ENCODE results near the gene ZDHHC8.

ZDHHC8 gene, protein sequence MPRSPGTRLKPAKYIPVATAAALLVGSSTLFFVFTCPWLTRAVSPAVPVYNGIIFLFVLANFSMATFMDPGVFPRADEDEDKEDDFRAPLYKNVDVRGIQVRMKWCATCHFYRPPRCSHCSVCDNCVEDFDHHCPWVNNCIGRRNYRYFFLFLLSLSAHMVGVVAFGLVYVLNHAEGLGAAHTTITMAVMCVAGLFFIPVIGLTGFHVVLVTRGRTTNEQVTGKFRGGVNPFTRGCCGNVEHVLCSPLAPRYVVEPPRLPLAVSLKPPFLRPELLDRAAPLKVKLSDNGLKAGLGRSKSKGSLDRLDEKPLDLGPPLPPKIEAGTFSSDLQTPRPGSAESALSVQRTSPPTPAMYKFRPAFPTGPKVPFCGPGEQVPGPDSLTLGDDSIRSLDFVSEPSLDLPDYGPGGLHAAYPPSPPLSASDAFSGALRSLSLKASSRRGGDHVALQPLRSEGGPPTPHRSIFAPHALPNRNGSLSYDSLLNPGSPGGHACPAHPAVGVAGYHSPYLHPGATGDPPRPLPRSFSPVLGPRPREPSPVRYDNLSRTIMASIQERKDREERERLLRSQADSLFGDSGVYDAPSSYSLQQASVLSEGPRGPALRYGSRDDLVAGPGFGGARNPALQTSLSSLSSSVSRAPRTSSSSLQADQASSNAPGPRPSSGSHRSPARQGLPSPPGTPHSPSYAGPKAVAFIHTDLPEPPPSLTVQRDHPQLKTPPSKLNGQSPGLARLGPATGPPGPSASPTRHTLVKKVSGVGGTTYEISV

DNA sequence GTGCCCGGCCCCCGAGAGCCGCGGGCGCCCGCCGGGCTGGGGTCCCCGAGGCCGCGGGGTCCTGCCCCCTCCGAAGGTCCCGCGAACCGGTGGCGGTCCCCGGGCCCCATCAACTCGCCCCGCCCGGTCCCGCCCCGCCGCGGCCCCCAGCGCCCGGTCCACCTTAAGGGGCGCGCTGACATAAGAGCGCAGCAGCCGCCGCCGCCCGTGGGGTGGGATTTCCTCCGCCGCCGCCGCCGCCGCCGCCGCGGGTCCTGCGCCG lies at the start of gene ZDHHC8:
Gene ZDHHC8 (plus strand): TSS at position 208 of the 262 bp plus-strand sequence. CDS start 144 bp downstream, outside the sequence.
- in situ Hi-C loops (cut with MboI; ENCODE audit: low sequenced_read_pairs) = no loop called here

DNA sequence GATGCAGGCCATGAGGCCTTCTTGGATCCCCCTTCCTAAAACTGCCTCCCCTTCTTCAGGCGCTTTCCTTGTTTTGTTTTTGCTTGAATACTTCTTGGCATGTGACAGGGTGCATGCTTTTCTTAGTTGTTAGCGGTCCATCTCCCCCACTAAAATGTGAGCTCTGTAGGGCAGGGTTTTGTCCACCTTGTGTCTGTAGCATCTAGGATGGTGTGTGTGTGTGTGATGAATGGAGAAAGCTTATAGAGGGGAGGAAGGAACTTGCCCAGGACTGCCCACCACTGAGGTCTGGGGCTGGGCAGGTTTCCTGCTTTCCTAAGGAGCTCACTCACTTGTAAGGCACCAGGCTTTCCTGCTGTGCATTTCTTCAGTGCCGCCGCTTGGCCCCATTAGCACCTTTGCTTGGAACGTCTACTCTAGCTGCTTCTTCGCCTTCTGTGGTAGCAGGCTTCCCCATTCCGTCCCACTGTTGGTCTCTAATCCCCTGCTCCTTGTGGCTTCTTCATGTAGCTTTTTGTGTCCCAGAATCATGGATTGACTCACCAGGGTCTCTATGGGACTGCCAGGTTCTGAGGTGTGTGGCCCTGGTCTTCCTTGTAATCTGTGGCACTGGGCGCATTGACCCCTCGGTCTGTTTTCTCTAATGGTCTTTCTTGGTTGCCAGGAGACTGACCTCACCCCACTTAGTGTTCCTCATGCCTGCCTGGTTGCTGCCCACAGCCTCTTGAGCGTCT lies 48.3 kb upstream of the ZDHHC8 start:
- in situ Hi-C loops (cut with MboI; ENCODE audit: low sequenced_read_pairs) = no loop called here

DNA sequence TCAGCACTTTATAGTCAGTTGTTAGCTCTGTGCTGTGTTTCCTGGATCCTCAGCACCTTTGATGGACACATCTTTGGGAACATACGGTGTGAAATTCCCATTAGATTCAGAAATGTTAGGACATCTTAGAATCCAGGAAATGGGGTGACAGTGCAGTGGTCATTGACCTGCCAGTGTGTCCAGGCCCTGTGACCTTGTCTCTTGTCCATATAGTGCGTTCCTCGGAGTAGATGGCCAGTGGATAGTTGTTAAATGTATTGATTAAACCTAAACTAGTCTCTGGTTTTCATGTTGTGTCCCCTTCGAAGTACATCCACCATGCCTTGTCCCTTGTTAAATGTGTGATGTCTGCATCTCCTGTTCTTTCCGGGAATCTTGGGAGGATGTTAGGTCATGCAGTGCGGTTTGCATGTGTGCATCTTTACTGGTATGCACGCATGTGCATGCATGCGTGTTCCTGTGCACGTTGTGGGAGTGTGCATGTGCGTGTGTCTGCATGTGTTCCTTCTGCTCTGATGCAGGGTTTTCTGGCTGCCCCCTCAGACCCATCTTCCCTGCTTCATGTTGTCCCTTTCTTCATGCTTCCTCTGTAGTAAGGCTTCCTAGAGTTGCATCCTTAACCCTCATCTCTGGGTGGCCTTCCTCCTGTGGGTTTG lies 47.6 kb upstream of the ZDHHC8 start:
- in situ Hi-C loops (cut with MboI; ENCODE audit: low sequenced_read_pairs) = no loop called here

DNA sequence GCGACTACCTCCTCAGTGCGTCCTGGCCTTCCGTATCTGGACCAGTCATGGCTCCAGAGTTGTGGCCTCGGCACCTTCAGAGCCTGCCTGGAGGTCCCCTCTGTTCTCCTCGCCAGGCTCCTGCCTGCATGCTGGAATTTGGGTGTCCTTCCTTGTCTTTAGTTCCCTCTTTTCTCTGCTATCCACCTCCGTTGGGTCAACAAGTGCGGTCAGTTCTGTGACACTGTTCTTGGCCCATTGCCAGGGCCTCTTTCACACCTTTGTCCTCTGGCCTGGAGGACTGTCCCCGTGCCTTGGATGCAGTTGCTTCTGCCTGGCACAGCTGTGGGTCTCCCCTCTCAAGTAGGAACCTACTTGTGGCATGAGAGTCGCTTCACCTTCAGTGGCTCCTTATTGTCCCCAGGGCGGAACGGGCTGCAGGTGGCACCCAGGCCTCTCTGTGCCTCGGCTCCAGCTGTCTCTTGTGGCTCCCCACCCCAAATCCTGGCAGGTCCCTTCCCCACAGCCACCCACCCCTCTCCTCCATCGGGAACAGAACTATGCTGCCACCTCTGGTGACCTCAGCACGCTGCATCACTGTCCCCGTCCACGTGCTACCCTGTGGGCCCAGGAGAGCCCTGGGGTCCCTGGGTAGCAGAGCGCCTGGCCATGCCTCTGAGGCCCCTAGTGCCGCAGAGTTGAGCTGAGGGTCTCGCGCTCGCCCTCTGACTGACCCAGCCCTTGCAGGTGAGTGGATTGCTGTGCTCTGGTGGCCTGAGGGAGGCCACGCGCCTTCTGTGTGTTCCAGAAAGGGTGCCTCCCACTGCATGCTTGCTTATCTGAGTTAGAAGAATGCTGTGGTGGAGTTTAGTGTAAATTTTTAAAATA lies 46.8 kb upstream of the ZDHHC8 start:
- in situ Hi-C loops (cut with MboI; ENCODE audit: low sequenced_read_pairs) = no loop called here

DNA sequence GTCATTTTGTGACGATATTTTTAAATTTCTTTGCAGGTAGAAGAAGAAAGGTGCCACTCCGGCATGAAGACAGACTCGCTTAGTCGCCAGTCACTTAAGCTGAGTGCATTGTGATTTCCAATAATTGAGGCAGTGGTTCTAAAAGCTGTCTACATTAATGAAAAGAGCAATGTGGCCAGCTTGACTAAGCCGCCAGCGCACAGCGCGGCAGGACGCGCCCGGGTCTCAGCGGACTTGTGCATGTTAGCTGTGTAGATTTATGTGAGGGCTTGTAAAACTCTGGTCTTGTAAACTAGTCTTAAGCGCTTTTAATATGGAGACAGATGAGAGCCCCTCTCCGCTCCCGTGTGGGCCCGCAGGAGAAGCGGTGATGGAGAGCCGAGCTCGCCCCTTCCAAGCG lies 46.0 kb upstream of the ZDHHC8 start:
- in situ Hi-C loops (cut with MboI; ENCODE audit: low sequenced_read_pairs) = no loop called here

DNA sequence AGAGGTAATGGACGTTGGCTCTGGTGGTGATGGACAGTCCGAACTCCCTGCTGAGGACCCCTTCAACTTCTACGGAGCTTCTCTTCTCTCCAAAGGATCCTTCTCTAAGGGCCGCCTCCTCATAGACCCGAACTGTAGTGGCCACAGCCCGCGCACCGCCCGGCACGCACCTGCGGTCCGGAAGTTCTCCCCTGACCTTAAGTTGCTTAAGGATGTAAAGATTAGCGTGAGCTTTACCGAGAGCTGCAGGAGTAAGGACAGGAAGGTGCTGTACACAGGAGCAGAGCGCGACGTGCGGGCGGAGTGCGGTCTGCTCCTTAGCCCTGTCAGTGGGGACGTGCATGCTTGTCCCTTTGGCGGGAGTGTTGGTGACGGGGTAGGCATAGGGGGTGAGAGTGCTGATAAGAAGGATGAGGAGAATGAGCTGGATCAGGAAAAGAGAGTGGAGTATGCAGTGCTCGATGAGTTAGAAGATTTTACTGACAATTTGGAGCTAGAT lies 45.5 kb upstream of the ZDHHC8 start:
- in situ Hi-C loops (cut with MboI; ENCODE audit: low sequenced_read_pairs) = no loop called here

DNA sequence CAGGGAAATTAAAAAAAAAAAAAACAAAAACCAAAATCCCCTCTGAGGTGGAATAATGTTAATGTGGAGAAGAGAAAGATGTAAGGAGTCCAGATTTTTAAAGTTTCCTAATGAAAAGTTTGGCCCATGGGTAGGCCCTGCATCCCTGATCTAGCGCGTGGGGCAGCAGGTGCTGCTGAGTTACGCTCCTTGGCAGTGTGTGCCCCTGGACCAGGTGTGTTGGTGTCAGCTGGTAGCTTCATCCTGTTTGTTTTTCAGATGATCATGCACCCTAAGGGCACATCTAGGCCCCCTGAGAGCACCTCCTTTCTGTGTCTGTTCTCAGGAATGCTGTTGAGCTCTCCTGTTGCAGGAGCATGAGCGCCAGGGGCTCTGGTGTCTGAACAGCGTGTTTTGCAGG lies 44.8 kb upstream of the ZDHHC8 start:
- in situ Hi-C loops (cut with MboI; ENCODE audit: low sequenced_read_pairs) = no loop called here

DNA sequence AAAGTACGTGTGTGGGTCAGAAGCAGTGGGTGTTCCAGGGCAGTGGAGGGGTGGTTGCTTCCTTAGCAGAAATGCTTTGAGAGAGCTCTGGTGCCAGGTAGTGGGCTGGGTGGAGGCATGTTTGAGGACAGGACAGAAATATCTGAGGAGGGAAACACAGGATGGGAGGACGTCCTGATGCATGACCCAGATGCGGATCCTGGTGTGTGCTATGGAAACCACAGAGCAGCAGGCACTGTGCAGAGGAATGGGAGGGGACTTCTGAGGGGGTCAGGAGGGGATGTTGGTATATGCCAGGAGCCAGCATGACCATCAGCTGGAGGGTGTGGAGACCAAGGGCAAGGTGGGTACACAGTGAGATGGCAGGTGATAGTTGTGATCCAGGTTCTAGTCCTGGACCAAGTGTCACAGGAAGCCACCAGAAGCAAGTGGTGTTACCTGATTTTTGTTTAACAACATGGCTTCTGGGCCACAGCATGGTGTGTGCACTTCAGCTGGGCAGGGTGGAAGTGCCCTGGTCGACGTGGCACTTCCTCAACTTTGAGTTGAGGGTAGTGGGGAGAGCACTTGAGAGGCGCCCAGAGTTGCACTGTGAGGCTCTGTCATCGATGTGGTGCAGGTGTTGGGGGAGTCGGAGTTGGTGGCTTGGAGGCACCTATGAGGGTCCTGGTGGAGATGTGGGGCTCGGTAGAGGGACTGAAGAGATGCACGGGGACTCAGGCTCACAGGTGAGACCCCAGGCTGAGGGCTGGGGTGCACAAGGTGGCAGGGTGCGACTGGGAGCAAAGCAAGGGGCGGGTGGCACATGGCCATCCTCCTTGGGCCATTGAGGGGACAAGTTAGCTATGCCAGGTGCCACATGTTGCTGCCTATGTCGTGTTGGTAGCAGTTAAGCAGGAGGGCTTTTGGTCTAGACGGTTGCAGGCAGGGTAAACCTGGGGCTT lies 44.0 kb upstream of the ZDHHC8 start:
- in situ Hi-C loops (cut with MboI; ENCODE audit: low sequenced_read_pairs) = no loop called here

DNA sequence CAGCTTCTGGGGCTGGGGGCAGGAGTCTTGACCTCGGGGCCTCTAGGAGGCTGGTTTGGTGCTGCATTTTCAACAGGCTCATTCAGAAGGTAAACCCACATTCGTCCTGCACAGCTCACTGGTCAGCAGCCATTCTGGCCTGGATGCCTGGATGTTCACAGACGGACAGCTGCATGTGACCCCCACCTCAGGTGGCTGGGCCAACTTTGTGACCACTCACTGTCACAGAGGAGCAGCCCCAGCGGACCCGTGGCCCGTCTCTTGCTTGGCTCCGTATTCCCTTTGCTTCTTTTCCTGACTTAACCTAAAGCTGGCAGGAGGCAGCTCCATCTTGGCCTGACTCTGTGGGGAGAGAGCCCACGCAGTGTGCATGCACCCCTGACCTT lies 43.3 kb upstream of the ZDHHC8 start:
- in situ Hi-C loops (cut with MboI; ENCODE audit: low sequenced_read_pairs) = no loop called here

DNA sequence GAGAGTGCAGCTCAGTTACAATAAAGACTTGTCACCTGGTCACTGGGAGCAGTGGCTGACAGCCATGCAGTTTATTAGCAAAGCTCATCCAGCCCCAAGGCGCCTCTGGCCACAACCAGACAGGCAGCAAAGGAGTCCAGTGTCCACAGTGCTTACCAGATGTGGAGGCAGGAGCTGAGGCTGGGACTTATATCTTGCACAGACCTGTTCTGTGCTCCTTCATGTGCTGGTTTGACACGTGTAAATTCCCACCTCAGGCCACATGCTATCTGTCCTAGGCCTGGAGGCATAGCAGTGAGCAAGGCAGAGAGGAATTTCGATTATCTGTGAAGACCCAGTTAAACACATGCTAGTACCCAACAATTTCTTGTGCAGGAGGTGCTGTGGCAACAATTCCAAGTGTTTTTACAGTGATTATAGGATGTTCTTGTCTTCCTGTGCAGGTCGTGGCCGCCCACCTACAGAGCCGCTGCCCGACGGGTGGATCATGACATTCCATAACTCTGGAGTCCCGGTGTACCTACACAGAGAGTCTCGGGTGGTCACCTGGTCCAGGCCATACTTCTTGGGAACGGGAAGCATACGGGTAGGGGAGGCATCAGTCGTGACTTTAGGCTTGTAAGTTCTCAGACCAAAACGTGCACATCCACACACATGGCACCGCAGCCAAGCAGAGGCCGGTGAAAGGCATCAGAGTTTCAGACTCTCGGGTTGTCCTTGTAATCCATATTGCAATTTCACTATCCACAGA lies 42.2 kb upstream of the ZDHHC8 start:
- in situ Hi-C loops (cut with MboI; ENCODE audit: low sequenced_read_pairs) = no loop called here

DNA sequence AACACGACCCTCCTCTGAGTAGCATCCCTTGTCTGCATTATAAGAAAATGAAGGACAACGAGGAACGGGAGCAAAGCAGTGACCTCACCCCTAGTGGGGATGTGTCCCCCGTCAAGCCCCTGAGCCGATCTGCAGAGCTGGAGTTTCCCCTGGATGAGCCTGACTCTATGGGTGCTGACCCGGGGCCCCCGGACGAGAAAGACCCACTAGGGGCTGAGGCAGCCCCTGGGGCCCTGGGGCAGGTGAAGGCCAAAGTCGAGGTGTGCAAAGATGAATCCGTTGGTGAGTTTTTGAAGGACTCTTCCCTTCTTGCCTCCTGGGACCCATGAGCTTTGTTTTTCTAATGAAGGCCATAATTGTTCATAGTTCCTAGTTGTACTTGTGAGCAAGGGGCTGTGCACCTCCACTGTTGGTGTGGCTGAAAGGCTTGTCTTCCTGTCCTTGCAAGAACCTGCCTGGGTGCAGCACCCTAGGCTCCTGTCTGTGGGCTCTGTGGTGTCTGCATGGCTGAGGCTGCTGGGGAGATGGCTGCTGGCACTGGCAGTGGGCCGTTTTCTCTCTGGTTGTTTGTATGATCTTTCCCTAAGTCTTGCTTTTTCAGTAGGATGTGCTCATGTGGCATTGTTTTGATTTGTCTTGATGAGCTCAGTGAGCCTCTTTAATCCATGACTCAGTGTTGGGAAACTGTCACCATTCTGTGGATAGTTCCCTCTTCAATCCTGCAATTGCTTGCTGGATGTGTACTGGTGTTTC lies 41.5 kb upstream of the ZDHHC8 start:
- in situ Hi-C loops (cut with MboI; ENCODE audit: low sequenced_read_pairs) = no loop called here

DNA sequence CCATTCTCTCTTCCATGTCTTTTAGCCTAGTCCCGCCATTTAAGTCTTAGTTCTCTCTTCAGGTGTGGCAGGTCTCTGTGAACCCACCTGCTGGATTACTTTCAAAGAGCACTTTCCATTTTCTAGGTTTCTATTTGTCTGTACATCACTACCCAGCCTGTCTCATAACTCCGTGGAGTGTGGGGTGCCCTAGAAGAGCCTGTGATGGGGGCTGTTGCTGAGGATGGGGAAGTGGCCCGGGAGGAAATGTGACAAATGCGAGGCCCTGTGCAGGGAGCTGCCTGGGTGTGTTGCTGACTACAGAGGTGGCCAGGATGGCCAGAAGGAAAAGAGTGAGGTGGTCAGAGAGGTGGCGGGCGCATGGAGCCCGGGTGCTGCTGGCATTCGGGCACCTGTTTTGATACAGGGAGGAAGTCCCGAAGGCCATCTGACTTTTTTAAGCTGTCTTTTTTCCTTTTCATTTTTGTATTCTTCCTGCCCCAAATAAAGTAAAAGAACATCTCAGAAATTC lies 40.8 kb upstream of the ZDHHC8 start:
- in situ Hi-C loops (cut with MboI; ENCODE audit: low sequenced_read_pairs) = no loop called here

DNA sequence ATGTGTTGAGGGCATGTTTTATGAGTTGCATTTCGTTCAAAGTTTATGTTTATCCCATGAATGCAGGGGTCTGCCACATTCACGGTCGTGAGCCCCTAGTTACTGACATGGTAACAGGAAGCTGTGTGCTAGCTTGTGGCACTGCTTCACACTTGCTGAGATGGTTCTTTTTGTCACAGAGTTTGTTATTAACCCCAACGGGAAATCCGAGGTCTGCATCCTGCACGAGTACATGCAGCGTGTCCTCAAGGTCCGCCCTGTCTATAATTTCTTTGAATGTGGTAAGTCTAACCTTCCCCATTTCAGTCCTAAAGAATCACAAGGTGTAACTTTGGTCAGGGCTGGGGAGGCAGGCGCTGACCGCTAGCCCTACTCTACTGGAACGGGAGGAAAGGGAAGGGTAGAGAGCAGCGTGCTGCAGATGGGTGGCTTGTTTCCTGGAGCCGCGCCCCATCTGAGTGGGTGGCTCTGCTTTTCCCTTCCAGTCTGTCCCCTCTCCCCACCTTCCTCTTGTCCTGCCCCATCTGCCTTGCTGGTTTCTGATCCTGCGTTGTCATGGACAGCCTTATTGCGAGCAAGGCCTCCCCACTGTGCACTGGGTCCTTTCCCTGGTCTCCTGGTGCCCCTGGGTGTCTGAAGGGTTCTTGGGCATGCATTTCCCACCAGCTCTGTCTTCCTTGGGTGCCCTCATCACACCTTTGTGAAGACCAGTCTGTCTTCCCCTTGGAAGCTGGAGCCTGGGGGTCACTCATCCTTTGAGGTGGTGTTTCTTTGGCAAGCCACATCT lies 39.7 kb upstream of the ZDHHC8 start:
- in situ Hi-C loops (cut with MboI; ENCODE audit: low sequenced_read_pairs) = no loop called here

DNA sequence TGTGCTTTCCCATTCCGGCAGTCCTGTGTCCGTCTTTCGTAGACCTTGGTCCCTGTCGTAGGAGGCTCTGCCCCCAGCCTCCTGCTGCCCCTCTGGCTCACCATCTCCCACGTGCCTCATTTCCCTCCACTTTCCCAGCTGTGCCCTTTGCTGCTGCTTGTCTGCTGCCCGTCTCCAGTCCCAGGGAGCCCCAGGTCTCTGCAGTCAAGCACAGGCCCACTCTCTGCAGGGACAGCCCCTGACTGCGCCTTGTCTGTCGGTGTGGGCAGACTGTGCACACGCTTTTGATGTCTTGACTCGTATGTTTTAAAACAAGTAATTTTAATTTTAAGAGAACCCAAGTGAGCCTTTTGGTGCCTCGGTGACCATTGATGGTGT lies 39.1 kb upstream of the ZDHHC8 start:
- in situ Hi-C loops (cut with MboI; ENCODE audit: low sequenced_read_pairs) = no loop called here

DNA sequence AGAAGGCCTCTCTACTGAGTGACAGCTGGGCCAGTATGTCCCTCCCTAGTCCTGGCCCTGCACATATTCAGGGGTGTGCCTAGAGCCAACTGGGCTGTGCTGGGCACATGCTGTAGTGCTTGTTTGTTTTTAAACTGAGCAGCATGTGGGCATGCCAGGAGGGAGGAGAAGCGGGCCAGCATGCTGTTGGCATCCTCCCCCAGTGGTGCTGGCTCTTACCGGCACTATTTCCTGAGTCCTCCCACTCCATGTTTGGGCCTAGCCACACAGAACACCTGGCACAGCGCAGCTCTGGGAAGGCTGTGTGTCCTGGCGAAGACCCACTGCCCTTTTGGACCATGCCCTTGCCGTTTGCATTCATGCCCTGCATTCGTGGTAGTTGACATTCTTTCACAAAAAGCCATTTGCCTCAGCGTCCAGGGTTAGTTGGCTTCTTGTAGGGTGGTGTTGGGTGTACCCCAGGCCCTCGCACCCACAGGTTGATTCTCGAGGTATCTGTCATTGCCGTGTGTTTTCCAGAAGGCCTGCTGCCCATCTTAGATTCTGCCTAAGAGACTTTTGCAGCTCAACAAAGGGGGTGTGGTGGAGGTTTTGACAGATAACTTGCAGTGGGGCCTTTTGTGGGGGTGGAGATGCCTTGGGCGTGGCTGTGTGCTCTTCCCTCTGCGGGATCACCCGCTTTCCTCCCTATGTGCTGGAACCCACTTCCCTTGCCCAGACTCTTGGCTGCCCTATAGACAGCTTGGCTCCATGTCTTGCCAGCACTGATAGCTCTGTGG lies 38.0 kb upstream of the ZDHHC8 start:
- in situ Hi-C loops (cut with MboI; ENCODE audit: low sequenced_read_pairs) = no loop called here

DNA sequence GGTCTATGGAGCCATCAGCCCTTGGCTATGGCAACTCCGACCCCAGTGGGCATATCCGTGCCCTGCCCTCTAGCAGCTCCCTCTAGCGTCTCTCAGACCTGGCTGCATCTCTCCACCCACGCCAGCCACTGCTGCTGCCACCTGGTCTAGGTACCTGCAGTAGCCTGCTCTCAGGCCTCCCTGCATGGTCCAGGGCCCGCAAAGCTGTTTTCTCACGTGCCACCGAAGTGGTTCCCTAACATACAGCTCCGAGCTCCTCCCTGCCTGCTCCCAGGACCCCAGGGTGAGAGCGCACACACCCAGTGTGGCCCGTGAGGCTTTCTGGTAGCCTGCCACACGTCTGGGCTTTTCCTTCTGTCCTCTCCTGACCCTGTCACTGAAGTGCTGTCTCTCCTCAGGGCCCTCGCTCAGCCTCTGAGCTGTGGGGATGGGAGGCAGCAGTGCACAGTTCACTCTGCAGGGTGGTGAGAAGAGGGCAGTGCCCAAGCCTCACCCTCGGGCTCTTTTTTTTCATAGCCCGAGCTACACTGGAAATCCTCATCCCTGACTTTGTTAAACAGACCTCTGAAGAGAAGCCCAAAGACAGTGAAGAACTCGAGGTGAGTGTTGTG lies 37.3 kb upstream of the ZDHHC8 start:
- in situ Hi-C loops (cut with MboI; ENCODE audit: low sequenced_read_pairs) = no loop called here
